ENCODE measurements around the gene RASD2. TPM values are rescaled to one million over a fixed set of nuclear protein-coding genes. Genes with fewer than 3 reads are reported as not detected.
A peak's percentile ranks its signal among the peaks of the same experiment; 100 is the strongest.

Gene RASD2
- total RNA-seq, 1 experiment from 2014 or later, result 0.42 TPM

DNA sequence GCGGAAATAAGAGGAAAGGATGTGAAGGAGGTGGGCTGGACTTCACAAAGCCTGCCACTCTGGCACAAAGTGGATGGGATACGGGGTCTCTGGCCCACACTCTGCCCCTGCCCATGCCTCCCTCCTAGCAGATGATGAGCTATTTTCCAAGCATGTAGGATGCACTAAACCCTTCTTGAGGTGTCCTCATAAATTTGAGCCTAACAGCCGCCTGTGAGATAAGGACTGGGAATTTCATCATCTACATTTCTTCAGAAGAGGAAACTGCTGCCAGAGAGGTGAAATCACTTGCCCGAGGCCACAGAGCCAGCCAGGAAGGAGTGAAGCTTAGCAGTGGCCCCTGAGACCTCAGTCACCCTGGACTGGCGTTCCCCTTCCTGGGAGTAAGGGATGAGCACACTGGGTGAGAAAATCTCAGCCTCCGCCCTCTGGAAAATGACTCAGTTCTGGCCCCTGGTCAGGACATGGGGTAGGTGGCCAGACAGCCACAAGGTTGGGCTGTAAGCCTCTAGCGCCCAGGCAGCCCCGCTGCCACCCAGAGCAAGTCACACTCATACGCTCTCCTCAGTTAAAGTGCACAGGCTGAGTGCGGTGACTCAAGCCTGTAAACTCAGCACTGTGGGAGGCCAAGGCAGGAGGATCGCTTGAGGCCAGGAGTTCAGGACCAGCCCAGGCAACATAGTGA is 48.6 kb downstream of the RASD2 start:
- Mint-ChIP-seq H3K27me3 (ENCODE audit: low read depth) (peaks cover 7% of the 10 kb centered on the region), H3K36me3 (ENCODE audit: insufficient read depth in 1 of 3, low read depth in 3 of 3) (no peaks in the 10 kb centered on the region), H3K27ac (peak overlapping the region in 1 of 3 experiments; percentile 44; a peak in 1 of 7 replicates), H3K4me1 (peaks cover 0 to 20% of the 10 kb centered on the region in 2 experiments; a peak in 3 of 4 replicates), H3K9me3 (no peaks in the 10 kb centered on the region), H3K4me3 (no peak overlapping the region)
- no peak overlapping the region for H3K9ac ChIP-seq (ENCODE audit: extremely low read depth, insufficient read length, low read length)
- no CpG with 5 or more reads among the region's 11 CpGs for WGBS (ENCODE audit: extremely low coverage, insufficient read length, low lambda C conversion rate)
- no peaks in the 10 kb centered on the region for H3K27me3 ChIP-seq (ENCODE audit: insufficient read depth, low read length)
- H3K14ac ChIP-seq (ENCODE audit: insufficient read depth, low read length), result no peak overlapping the region; the same call in 1 of the 2 replicates
- H3K4me1 ChIP-seq (ENCODE audit: insufficient read depth, low read length), result no peaks in the 10 kb centered on the region
- no peak overlapping the region for H3K4ac ChIP-seq (ENCODE audit: low read depth, low read length)
- no peak overlapping the region for H2BK120ac ChIP-seq (ENCODE audit: low read depth, low read length, poor library complexity, severe bottlenecking)
- H2BK15ac ChIP-seq (ENCODE audit: low read depth, low read length), result no peak overlapping the region
- no peaks in the 10 kb centered on the region for H3K79me1 ChIP-seq (ENCODE audit: insufficient read depth, low read depth, low read length, poor library complexity, severe bottlenecking)
- H3K23me2 ChIP-seq (ENCODE audit: insufficient read length, low read depth, low read length, poor library complexity, severe bottlenecking), result no peaks in the 10 kb centered on the region
- TF ChIP-seq, protein P1, sequence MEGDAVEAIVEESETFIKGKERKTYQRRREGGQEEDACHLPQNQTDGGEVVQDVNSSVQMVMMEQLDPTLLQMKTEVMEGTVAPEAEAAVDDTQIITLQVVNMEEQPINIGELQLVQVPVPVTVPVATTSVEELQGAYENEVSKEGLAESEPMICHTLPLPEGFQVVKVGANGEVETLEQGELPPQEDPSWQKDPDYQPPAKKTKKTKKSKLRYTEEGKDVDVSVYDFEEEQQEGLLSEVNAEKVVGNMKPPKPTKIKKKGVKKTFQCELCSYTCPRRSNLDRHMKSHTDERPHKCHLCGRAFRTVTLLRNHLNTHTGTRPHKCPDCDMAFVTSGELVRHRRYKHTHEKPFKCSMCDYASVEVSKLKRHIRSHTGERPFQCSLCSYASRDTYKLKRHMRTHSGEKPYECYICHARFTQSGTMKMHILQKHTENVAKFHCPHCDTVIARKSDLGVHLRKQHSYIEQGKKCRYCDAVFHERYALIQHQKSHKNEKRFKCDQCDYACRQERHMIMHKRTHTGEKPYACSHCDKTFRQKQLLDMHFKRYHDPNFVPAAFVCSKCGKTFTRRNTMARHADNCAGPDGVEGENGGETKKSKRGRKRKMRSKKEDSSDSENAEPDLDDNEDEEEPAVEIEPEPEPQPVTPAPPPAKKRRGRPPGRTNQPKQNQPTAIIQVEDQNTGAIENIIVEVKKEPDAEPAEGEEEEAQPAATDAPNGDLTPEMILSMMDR (conservative IDR thresholded peaks at IDR 0.05), result no peak
- no peak overlapping the region for H2BK5ac ChIP-seq (ENCODE audit: insufficient read length, low read length)
- H3K79me2 ChIP-seq (ENCODE audit: insufficient read depth, low read length), result no peaks in the 10 kb centered on the region
- no peak overlapping the region for H3K4me2 ChIP-seq (ENCODE audit: insufficient read depth, insufficient read length, low read length)
- H3K56ac ChIP-seq (ENCODE audit: insufficient read length, low read depth, low read length), result no peak overlapping the region
- H2AK5ac ChIP-seq (ENCODE audit: insufficient read length, low read length), result no peak overlapping the region
- H3T11ph ChIP-seq (ENCODE audit: low read length), result no peak overlapping the region
- no peak overlapping the region for H3K27ac ChIP-seq (ENCODE audit: insufficient read length, low read depth, low read length)
- DNase-seq, result no peak
- H2BK20ac ChIP-seq (ENCODE audit: low read depth, low read length, poor library complexity, severe bottlenecking), result no peak overlapping the region
- H4K20me1 ChIP-seq (ENCODE audit: control insufficient read depth, insufficient read depth, insufficient read length), result no peaks in the 10 kb centered on the region
- no peak overlapping the region for H4K5ac ChIP-seq (ENCODE audit: insufficient read length, low read depth, low read length)
- H4K91ac ChIP-seq (ENCODE audit: insufficient read length, low read depth, low read length), result no peak overlapping the region
- H2BK12ac ChIP-seq (ENCODE audit: insufficient read length, low read depth, low read length), result no peak overlapping the region
- H2AFZ ChIP-seq (ENCODE audit: low read length), result no peak overlapping the region
- no peak overlapping the region for H4K8ac ChIP-seq (replicated peaks; ENCODE audit: insufficient read length, low read depth, low read length)
- H3K9me3 ChIP-seq (ENCODE audit: control insufficient read depth, low read depth, low read length), result no peaks in the 10 kb centered on the region
- H3K18ac ChIP-seq (ENCODE audit: insufficient read length, low read depth, low read length), result no peak overlapping the region
- H3K23ac ChIP-seq (ENCODE audit: insufficient read length, low read depth, low read length), result no peak overlapping the region
